GM18517 (cell line): ENCODE data around the gene TEF.

ENCODE experiments used
- ATAC-seq: cut with Tn5 transposase; IDR thresholded peaks from one replicate; pipeline ENCODE4 v1.9.1; 2021; ENCODE audit warnings: mild to moderate bottlenecking, moderate library complexity; ENCODE audit not compliant: unreplicated experiment

Gene TEF

DNA sequence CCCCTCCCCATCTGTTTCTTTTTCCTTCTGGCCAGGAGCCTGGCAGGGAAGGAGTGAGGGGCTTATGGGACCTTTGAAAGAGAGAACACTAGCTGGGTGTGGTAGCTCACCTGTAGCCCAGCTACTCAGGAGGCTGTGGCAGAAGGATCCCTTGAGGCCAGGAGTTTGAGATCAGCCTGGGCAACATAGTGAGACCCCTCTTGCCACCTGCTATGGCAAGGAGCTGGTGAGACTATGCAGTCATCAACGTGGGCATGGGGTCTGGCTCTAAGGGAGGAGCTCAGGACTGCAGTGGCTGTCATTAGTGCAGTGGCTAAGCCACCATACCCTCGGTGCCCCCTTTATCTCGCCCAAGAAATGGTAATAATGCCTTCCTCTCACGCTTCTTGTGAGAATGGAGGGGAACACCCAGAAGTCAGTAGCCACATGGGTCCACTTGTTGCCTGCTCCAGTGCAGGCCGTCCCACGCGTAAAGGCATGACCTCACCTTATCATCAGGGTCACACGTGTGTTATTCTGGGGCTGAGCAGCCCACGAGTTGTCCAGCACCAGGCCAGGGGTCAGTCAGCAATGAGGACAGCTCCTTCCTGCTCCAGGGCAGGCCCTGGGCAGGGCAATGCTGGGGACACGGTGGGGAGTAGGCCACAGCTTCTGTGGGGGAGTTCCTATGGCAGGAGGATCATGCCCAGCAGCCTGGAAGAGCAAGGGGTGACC is 27.7 kb upstream of the TEF start:
- no peak for ATAC-seq

DNA sequence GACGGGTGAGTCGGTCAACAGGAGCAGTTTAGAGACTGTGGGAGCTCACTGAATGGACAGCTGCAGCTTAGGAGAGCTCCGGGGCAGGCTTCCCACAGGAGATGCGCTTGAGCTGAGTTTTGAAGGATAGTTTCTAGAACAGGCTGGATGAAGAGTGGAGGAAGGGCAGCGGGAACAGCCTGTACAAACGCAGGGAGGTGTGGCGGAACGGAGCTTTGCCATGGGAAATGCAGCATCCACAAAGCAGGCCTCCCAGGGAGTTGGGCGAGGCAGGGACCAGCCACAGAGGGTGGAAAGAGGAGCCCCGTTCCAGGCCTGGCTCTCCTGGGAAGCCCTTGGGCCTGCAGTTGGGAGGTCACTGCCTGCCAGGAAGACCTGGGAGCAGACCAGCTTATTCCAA is 26.8 kb upstream of the TEF start:
- ATAC-seq, result no peak

DNA sequence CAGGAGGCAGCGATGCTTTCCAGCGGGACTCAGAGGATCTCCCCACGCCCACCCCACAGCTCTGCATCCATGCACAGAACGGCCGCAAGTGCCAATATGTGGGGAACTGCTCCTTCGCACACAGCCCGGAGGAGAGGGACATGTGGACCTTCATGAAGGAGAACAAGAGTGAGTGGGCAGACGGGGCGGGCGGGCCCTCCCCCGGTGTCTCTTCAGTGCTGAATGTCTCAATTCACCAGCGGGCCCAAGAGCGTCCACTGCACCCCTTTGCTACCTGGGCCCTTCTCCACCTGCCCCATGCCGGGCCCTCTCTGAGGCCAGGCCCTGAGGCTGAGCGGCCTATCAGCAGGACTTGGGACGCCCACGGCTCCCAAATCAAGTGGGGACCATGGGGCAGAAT is 25.8 kb upstream of the TEF start:
- ATAC-seq, result no peak

DNA sequence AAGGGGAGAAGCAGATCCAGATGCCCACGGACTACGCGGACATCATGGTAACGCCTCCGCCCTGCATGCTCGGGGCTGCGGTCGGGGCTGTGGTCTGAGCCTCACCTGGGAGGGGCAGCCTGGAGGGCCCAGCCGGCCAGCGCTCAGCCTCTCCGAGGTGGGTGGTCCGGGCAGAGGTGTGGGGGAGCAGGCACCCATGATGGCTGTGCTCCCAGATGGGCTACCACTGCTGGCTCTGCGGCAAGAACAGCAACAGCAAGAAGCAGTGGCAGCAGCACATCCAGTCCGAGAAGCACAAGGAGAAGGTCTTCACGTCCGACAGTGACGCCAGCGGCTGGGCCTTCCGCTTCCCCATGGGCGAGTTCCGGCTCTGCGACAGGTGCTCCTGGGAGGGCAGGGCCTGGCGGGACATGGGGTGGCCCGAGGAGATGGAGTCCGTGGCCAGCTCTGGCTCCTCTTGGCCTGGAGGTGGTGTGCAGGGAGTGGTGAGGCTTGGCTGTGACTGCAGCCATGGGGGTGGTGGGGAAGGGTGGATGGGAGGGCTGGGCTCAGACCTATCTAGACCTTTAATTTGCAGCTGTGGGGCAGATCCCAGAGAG is 25.2 kb upstream of the TEF start:
- ATAC-seq, result no peak

DNA sequence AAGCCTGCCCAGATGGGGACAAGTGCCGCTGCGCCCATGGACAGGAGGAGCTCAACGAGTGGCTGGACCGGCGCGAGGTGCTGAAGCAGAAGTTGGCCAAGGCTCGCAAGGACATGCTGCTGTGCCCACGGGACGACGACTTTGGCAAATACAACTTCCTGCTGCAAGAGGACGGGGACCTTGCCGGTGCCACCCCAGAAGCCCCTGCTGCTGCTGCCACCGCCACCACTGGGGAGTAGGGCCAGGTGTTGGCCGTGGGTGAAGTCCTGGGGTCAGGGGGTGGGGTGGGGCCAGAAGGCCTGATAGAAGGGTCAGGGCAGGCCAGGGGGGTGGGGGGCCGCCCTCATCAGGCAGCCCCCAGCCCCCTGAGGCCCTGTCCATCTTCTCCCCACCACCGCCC is 24.6 kb upstream of the TEF start:
- ATAC-seq, result no peak

DNA sequence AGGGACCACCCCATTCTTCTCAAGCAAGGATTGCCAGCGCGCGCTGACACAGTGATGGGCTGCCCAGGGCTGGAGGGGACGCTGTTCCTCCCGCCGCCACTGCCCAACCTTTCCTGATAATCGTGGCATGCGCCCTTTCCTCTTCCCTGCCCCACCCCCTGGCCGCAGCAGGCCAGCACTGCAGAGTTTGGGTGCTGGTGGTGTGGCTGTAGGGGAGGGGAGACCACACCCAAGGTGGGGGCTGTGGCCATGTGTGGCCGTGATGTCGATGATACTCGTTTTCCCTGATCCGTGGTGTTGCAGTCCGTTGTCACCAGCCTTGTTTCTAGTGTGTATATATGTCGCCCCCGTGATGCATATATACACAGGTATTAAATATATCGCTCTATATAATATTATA is 22.8 kb upstream of the TEF start:
- no peak for ATAC-seq

DNA sequence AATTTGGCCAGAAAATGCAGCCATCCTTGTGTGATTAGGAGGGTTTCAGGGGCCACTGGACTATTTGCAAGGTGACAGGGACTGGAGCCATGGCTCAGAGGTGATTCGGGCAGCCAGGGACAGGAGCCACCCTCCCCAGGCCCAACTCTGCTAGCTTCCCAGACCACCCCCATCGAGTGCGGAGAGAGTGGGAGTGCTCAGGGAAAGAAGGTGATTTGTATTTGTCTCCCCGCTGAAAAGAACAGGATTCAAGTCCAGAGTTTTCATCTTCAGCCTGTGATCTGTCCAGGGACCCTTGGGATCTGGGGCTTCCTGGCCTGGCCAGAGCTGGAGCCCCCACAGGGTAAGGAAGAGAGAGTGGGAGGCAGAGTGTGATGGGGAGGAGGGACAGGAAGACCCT is 22.4 kb upstream of the TEF start:
- ATAC-seq, result no peak

DNA sequence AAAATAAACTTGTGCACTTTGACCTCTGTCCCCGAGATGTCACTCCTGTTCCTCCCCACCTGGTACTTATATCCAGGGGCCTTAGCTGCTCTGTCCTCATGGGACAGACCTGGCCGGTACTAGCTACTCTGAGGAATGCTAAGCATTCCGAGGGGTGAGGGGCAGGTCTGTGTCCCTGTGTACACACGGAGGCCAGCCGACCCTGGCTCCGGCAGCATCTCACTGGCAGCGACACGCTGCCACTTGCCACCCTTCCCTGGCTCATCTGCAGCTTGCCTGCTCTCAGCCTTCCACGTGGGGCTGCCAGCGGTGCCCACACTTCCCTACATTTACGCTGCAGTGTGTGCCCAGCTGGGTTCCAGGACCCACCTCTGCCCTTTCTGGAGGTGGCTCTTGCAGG is 21.6 kb upstream of the TEF start:
- no peak for ATAC-seq

DNA sequence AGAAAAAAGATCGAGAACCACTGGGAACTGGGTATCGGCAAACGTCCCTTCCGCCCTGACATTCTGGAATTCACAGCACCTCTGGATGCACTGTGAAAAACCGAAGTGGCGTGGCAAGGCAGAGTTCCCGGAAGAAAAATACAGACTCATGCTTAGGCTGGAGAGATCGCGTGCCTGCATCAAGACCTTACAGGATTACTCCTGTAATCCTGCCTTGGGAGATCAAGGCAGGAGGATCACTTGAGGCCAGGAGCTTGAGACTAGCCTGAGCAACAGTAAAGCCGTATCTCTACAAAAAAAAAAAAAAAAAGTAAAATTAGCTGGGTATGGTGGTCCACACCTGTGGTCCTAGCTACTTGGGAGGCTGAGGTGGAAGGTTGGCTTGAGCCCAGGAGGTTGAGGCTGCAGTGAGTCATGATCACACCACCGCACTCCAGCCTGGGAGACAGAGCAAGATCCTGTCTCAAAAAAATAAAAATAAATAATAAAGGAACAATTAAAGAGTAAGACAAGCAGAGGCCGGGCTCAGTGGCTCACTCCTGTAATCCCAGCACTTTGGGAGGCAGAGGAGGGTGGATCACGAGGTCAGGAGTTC is 19.9 kb upstream of the TEF start:
- ATAC-seq, result no peak

DNA sequence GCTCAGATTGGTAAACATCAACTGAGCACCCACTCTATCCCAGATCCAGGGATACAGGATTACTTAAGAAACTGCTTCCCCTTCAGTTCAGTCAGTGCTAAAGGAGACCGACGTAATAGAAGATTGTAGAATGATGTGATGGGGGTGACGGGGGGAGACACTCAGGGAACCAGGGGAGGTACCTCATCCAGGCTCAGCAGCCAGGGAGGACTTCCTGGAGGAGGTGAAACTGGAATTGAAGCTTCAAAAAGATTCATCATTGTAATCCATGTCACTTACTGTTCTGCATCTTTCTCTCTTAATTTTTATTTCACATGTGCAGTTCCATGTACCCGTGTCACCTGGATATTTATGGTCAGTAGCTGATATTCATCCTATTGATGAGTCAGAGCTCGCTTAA is 19.1 kb upstream of the TEF start:
- ATAC-seq, result no peak

DNA sequence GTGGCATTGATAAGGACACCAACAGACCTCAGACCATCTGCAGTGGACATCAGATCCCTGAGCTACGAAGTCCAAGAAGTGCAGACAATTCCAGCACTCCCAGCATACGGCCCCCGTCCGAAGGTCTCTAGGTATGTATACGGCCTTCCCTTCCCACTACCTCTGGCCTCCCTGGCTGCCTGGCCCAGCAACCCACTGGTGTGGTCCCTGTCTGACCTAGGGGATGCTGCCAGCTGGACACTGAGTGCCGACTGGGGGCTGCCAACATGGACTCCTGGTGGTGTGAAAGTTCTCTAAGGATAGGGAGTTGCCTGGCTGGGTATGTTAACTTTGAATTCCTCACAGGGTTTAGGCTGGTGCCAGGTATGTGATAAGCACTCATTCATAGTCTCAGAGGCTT is 17.5 kb upstream of the TEF start:
- no peak for ATAC-seq

DNA sequence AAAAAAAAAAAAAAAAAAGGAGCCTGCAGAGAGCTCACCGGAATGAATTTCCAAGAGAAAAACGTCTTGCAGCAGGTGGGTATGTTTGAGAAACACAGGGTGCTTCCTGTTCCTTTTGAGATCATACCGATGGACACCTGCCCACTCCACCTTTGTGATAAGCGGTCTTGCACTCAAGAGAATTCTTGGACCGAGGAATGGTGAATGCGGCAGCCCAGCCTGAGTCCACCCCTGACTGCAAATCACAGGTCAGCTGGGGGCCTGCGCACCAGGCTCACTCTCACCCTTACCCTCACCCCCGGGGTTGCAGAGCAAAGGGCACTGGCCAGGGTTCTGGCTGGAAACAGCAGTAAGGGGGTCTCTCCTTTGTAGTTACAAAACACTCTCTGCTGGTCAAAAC is 16.8 kb upstream of the TEF start:
- no peak for ATAC-seq

DNA sequence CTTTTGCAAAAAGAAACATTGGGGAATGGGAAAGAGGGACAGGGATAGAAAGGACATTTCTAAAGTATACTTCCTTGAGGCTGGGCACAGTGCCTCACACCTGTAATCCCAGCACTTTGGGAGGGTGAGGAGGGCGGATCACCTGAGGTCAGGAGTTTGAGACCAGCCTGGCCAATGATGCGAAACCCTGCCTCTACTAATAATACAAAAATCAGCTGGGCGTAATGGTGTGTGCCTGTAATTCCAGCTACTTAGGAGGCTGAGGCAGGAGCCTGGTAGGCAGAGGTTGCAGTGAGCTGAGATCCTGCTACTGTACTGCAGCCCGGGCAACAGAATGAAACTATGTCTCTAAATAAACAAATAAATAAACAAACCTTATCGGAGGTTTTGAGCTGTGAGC is 16.3 kb upstream of the TEF start:
- ATAC-seq, result no peak

DNA sequence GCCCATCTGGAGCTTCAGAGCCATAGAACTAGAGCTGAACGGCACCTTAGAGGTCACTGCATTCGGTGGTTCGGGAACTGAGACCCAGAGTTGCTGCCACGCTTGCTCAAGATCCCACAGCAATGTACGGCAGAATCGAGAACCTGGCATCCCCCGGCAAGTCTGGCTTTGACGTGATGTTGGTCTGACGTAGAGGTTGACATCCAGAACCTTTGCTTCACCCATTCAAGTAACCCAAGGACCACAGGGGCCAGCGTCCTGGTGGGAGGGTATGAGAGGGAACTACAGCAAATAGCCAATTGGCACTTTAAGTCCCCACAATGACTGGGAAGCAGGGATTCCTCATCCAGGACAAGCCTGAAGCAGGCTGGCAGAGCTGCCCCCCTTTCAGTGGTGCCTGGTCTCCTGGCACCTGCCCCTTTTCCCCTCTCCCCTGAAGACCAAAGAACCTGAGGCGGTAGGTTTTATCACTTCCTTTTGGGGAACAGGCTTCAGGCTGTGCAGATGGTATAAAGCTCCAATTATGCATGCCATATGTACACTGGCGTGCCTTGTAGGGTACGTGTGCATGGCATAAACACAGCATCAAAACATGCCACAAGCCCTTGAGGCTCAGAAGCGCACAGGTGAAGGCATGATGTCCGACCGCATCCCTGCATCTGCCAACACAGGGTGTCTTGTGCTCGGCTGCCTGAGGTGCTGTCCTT is 15.3 kb upstream of the TEF start:
- no peak for ATAC-seq

DNA sequence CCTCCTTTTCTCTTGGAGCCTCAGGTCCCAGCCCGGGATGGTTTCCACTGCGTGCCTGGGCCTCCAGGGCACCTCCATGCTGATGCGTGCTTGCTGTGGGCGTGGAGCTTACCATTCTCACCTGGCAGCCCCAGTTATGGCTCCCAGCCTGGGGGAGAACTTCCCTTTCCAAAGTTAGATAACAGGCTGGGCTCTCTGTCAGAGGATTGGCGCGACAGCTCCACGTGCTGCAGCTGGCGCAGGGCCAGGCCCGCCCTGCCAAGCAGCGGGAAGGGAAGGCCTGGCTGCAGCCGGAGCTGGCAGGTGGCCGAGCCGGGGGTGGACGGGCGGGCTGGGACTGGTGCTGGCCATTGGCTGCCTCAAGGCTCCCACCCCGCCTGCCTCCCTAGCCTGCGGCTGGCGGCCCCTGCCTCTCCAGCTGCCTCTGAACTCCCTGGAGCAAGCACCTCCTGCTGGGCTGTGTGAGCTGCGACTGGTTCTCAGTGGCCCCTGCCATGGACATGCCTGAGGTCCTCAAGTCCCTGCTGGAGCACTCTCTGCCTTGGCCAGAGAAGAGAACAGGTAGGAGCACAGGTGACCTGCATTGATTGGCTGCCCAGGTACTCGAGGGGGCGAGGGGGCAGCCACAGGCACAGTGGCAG is 14.6 kb upstream of the TEF start:
- ATAC-seq, result no peak

DNA sequence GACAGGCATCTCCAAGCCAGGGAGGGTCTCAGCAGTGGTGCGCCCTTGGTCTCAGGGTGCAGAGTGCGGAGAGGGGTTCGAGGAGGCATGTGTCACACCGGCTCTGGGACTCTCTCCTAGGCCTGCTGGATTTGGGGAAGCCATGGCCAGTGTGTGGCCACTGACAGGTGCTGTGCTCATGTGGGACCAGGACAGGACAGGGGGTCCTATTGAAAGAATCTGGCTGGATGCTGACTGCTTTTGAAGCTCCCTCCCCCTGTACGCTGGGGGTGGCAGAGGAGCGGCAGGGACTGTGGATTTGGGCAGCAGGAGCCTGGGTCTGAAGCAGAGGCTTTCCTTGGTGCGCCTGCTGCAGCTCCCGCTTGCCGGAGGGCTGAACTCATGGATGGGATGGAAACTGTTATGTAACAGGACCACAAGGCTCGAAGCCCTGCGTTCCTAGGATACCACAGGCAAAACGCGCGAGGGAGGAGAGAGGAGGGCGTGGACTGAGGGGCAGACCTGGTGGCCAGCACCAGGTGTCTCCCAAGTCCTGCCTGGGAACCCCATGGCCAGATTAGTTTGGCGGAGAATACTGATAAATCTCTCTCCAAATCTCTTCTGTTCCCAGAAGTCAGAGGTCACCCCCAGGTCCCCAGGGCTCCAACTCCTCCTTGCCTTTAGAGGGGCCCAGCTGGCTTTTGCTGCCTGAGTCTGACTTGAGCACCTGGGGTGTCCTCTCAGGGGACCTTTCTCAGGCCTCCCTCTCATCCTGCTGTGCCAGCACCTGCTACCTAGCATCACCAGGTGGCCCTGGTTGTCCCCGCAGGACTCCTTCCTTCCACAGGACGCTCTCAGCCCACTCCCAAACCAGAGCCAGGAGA is 13.8 kb upstream of the TEF start:
- ATAC-seq, result no peak

DNA sequence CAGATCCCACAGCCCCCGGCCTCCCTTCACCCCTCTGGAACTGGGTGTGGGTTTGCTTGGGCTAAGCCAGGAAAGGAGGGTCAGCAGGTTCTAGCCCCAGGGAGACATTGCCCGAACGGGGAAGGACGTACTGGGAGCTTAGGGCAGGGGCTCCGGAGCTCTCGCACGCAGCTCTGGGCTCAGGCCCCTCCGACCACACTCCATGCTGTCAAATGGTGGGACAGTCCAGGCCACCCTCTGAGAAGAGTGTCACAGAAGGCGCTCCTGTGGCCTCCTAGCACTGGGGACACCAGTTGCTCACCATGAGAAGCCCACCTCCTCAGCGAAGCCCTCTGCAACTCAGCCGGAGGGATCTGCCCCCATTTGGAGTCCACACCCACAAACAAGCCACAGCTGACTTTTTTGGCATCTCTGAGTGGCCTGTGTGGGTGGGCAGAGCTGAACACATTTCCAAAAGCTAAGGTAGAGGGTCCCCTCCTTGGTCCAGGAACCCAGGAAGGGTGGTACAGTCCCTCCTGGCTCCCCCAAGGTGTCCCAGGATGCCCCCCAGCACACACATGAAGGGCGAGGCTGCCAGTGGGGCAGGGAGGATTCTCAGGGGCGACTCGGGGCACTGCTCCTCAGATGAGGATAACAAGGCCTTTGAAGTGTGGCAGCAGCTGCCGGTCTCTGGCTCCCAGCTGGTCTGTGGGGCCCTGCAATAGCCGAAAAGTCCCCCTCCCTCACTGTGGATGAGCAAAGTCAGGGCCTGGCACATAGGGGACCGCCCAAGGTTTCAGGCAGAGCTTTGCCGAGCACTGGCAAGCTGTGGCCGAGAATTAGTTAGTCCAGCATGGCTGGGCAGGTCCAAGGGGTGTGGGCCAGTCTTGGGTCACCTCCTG is 13.0 kb upstream of the TEF start:
- no peak for ATAC-seq

DNA sequence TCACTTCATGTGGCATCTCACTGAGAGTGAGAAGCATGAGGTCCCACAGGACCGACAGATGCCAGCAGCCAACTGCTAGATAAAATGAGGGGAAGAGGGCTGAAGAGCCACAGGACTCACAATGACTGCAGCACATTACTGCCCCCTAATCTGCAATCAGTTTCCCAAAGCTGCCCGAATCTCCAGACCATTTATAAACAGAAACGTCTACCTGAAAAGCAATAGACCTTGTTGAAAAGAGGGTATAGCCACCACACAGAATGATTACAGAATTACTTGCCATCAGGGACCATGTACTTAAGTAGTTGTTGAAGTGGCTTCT is 12.4 kb upstream of the TEF start:
- no peak for ATAC-seq

DNA sequence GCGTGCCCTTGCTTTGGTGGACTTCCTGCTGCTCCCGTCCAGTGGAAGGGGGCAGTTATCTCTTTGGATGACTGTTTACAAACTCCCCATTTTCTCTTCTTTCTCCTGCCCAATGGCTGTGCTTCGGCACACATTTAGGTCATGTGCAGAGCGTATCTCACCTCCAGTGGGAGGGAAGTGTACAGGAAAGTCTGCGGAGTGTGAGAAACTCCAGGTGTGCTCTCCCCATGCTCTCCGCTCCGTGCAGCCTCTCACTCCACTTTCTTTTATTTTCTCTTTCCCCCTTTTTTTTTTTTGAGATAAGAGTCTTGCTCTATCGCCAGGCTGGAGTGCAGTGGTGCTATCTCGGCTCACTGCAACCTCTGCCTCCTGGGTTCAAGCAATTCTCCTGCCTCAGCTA is 11.9 kb upstream of the TEF start:
- ATAC-seq, result no peak

DNA sequence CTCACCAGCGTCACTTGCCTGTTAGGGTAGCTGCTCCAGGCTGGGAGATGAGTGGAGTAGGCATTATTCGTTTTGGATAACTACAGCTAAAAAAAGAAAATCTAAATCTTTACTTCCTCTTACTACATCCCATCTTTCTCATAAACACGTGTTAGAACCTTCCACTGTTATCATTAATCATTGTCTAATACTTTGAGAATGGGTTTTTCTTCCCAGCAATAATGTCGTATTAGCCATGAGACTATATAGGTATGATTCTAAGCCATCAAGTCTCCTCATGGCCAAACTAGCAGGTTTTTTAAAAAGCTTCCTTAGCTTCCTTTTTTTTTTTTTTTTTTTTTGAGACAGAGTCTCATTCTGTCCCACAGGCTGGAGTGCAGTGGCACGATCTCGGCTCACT is 3.9 kb upstream of the TEF start:
- ATAC-seq, result no peak
